PFSK-1 (cell line): ENCODE data around the gene KMT2E.

ENCODE experiments used
- FOXP2 ChIP-seq: optimal IDR thresholded peaks from 2 replicates; pipeline ENCODE3; 2011; ENCODE audit warnings: borderline replicate concordance, control low read depth, inconsistent platforms; ENCODE audit not compliant: insufficient read depth; ENCODE audit errors: extremely low read length, extremely low read depth
- POLR2AphosphoS5 ChIP-seq: IDR thresholded peaks from 2 replicates; pipeline ENCODE4 v1.6.1; 2012; ENCODE audit warnings: low read depth, mild to moderate bottlenecking, control low read depth, low read length, moderate library complexity
- REST ChIP-seq, 2 experiments: IDR thresholded peaks; 2 replicates each; pipeline versions ENCODE4 v1.6.1 to v1.8.0; 2011 to 2012; ENCODE audit warnings: low read depth in 2 of 2, low read length in 2 of 2, control low read depth in 1 of 2, inconsistent platforms in 1 of 2, mild to moderate bottlenecking in 1 of 2, moderate library complexity in 1 of 2; ENCODE audit not compliant: insufficient read depth in 1 of 2
- SIN3A ChIP-seq: IDR thresholded peaks from 2 replicates; pipeline ENCODE4 v1.6.1; 2012; ENCODE audit warnings: mild to moderate bottlenecking, low read length, moderate library complexity, borderline replicate concordance; ENCODE audit not compliant: insufficient read depth
- TAF1 ChIP-seq: IDR thresholded peaks from 2 replicates; pipeline ENCODE4 v1.6.1; 2012; ENCODE audit warnings: low read length, control low read depth, borderline replicate concordance; ENCODE audit not compliant: insufficient read depth

KMT2E gene

GRCh38 chr7:105118612-105119600 lies 104.9 kb downstream of the KMT2E start:
- no peak for TF ChIP-seq FOXP2

- TF ChIP-seq TAF1 (no peak), FOXP2 (no peak), SIN3A (no peak), REST (IDR thresholded peaks at IDR 0.05; ENCODE audit: insufficient read depth in 1 of 2, low read depth in 2 of 2, low read length in 2 of 2) (no peak), POLR2AphosphoS5 (no peak)
Observed at GRCh38 chr7:105122619-105123018, 108.6 kb downstream of the KMT2E start.

GRCh38 chr7:105125745-105126144 lies 111.7 kb downstream of the KMT2E start:
- TF ChIP-seq REST (IDR thresholded peaks at IDR 0.05; ENCODE audit: insufficient read depth in 1 of 2, low read depth in 2 of 2, low read length in 2 of 2): no peak
- no peak for TF ChIP-seq TAF1
- no peak for TF ChIP-seq FOXP2
- no peak for TF ChIP-seq POLR2AphosphoS5
- no peak for TF ChIP-seq SIN3A

- no peak for TF ChIP-seq REST (IDR thresholded peaks at IDR 0.05; ENCODE audit: insufficient read depth in 1 of 2, low read depth in 2 of 2, low read length in 2 of 2)
- TF ChIP-seq FOXP2: no peak
- TF ChIP-seq POLR2AphosphoS5: no peak
- no peak for TF ChIP-seq SIN3A
- no peak for TF ChIP-seq TAF1
Observed at GRCh38 chr7:105126436-105126975, 112.5 kb downstream of the KMT2E start.

- TF ChIP-seq FOXP2: no peak
- TF ChIP-seq POLR2AphosphoS5: no peak
- no peak for TF ChIP-seq REST (IDR thresholded peaks at IDR 0.05; ENCODE audit: insufficient read depth in 1 of 2, low read depth in 2 of 2, low read length in 2 of 2)
- no peak for TF ChIP-seq TAF1
- no peak for TF ChIP-seq SIN3A
Observed at GRCh38 chr7:105127179-105127578, 113.2 kb downstream of the KMT2E start.
